ENCODE results near the gene STAMBP. TPM values are rescaled to one million over a fixed set of nuclear protein-coding genes. Genes with fewer than 3 reads are reported as not detected.

Gene STAMBP
- polyA plus RNA-seq, 1 experiment: 48.4 TPM

DNA sequence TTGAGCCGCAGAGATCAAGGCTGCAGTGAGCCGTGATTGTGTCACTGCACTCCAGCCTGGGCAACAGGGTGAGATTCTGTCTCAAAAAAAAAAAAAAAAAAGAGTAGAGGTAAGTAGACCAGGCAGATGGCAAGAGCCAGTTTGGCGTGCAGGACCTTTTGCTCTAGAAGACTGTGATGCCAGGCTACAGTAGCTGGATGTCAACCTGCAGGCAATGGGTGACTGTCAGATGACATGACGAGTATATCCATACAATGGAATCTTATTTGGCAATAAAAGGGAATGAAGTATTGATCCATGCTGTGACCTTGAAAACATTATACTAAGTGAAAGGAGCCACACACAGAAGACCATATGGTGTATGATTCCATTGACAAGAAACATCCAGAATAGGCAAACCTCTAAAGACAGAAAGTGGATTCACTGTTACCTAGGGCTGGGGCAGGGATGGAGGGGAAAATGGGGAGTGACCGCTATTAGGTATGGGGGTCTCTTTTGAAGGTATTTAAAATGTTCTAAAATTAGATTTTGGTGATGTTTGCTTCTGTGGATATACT lies 86.8 kb downstream of the STAMBP start:
- TF ChIP-seq, protein P1, sequence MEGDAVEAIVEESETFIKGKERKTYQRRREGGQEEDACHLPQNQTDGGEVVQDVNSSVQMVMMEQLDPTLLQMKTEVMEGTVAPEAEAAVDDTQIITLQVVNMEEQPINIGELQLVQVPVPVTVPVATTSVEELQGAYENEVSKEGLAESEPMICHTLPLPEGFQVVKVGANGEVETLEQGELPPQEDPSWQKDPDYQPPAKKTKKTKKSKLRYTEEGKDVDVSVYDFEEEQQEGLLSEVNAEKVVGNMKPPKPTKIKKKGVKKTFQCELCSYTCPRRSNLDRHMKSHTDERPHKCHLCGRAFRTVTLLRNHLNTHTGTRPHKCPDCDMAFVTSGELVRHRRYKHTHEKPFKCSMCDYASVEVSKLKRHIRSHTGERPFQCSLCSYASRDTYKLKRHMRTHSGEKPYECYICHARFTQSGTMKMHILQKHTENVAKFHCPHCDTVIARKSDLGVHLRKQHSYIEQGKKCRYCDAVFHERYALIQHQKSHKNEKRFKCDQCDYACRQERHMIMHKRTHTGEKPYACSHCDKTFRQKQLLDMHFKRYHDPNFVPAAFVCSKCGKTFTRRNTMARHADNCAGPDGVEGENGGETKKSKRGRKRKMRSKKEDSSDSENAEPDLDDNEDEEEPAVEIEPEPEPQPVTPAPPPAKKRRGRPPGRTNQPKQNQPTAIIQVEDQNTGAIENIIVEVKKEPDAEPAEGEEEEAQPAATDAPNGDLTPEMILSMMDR (IDR thresholded peaks at IDR 0.05; ENCODE audit: insufficient read depth, low read depth, low read length): no peak
- ChIA-PET POLR2A (no interaction called here), CTCF (no interaction called here)
- no peak overlapping the region for H3K4me3 ChIP-seq (ENCODE audit: low read depth, low read length)
- no peak for DNase-seq (ENCODE audit: low read depth)
- H3K27me3 ChIP-seq (ENCODE audit: control insufficient read depth, insufficient read depth, low read length): peaks cover 7% of the 10 kb centered on the region
- no peaks in the 10 kb centered on the region for H3K36me3 ChIP-seq (ENCODE audit: control insufficient read depth, insufficient read depth, low read length)

DNA sequence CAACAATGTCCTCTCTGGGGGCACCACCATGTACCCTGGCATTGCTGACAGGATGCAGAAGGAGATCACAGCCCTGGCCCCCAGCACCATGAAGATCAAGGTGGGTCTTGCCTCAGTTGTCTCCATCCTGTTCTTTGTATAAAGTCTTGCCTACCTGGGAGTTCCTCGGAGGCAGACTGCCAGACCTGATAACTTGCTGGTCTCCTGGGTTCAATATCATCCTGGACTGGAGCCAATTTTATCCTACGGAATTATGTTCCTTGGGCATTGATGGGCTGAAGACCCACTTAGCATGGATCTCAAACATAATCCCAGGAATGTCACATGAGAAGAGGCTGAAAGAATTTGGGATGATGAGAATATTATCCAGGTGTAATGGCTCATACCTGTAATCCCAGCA lies 87.9 kb downstream of the STAMBP start:
- ChIA-PET CTCF (interaction anchor here (0.6 kb wide), 1 partner anchor 227 kb away, joined by 3 read pairs; no protein-coding TSS in a partner anchor), POLR2A (no interaction called here)
- Histone ChIP-seq H3K4me3 (ENCODE audit: low read depth, low read length) (no peak overlapping the region), H3K27me3 (ENCODE audit: control insufficient read depth, insufficient read depth, low read length) (peaks cover 16% of the 10 kb centered on the region), H3K36me3 (ENCODE audit: control insufficient read depth, insufficient read depth, low read length) (no peaks in the 10 kb centered on the region)
- TF ChIP-seq, protein P1 (IDR thresholded peaks at IDR 0.05; ENCODE audit: insufficient read depth, low read depth, low read length): no peak
- DNase-seq (ENCODE audit: low read depth): no peak

DNA sequence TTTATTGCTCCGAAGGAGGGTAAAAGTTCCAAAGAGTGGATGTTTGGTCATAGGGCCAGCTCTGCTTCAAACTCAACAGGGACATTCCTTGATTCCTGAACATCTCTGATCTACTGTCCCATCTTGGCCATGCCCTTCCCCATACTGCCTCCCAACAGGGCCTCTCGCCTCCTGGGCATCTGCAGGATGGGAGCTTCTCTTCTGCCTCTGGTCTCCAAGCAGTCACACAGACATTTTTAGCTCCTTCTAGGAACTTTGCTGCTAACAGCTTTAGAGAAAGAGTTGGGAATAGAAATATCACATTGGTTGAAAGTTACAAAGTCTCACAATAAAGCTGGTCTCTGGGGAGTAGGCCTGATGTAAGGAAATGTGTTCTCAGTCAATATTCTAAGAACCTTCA lies 88.5 kb downstream of the STAMBP start:
- H3K27me3 ChIP-seq (ENCODE audit: control insufficient read depth, insufficient read depth, low read length): peaks cover 16% of the 10 kb centered on the region
- H3K36me3 ChIP-seq (ENCODE audit: control insufficient read depth, insufficient read depth, low read length): no peaks in the 10 kb centered on the region
- TF ChIP-seq, protein P1 (IDR thresholded peaks at IDR 0.05; ENCODE audit: insufficient read depth, low read depth, low read length): no peak
- DNase-seq (ENCODE audit: low read depth): no peak
- ChIA-PET CTCF (no interaction called here), POLR2A (no interaction called here)
- H3K4me3 ChIP-seq (ENCODE audit: low read depth, low read length): no peak overlapping the region

DNA sequence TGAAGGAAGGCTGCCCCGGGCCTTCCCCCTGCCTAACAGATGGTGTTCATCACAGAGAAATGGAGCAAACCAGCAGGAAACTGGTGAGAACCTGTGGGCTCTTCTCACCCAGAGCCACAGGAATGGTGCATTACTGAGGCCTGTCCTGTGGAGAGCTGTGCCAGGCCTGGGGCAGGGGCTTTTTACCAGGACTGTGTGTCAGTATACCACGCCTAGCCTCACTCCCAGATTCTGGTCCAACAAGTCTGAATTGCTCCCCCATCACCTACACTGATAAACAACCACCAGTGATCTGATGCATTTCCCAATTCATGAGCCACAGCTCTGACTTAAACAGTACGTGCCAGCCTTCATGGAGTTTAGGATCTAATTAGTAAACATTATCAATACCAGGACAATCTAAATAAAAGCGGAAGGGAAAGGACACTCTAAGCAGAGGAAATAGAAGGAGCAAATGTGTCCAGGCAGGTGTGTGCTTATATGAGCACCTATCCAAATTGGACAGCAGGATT lies 89.0 kb downstream of the STAMBP start:
- CTCF ChIA-PET: no interaction called here
- no peak overlapping the region for H3K4me3 ChIP-seq (ENCODE audit: low read depth, low read length)
- H3K27me3 ChIP-seq (ENCODE audit: control insufficient read depth, insufficient read depth, low read length): peaks cover 16% of the 10 kb centered on the region
- no peaks in the 10 kb centered on the region for H3K36me3 ChIP-seq (ENCODE audit: control insufficient read depth, insufficient read depth, low read length)
- TF ChIP-seq, protein P1 (IDR thresholded peaks at IDR 0.05; ENCODE audit: insufficient read depth, low read depth, low read length): no peak
- POLR2A ChIA-PET: no interaction called here
- no peak for DNase-seq (ENCODE audit: low read depth)

DNA sequence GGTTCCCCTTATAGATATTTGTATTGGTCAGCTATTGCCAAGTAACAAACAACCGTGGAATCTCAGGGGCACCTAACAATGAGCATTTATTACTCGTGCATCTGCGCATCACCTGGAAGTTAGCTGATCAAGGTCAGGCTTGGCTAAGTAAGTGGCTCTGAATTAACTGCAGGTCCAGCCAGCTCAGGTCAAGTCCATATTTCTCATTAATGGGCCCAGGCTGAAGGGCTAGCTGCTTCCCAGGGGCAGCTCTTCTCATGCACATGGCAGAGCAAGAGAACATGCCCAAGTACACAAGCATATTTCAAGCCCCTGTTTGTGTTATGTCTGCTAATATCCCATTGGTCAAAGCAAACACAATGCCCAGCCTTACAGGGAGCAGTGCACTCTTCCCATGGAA lies 90.1 kb downstream of the STAMBP start:
- no peak for DNase-seq (ENCODE audit: low read depth)
- TF ChIP-seq, protein P1 (IDR thresholded peaks at IDR 0.05; ENCODE audit: insufficient read depth, low read depth, low read length): no peak
- Histone ChIP-seq H3K27me3 (ENCODE audit: control insufficient read depth, insufficient read depth, low read length) (peaks cover 18% of the 10 kb centered on the region), H3K4me3 (ENCODE audit: low read depth, low read length) (no peak overlapping the region), H3K36me3 (ENCODE audit: control insufficient read depth, insufficient read depth, low read length) (no peaks in the 10 kb centered on the region)
- CTCF ChIA-PET: no interaction called here
- POLR2A ChIA-PET: no interaction called here
